Measurements from ENCODE around the gene DUOX2.

DNA sequence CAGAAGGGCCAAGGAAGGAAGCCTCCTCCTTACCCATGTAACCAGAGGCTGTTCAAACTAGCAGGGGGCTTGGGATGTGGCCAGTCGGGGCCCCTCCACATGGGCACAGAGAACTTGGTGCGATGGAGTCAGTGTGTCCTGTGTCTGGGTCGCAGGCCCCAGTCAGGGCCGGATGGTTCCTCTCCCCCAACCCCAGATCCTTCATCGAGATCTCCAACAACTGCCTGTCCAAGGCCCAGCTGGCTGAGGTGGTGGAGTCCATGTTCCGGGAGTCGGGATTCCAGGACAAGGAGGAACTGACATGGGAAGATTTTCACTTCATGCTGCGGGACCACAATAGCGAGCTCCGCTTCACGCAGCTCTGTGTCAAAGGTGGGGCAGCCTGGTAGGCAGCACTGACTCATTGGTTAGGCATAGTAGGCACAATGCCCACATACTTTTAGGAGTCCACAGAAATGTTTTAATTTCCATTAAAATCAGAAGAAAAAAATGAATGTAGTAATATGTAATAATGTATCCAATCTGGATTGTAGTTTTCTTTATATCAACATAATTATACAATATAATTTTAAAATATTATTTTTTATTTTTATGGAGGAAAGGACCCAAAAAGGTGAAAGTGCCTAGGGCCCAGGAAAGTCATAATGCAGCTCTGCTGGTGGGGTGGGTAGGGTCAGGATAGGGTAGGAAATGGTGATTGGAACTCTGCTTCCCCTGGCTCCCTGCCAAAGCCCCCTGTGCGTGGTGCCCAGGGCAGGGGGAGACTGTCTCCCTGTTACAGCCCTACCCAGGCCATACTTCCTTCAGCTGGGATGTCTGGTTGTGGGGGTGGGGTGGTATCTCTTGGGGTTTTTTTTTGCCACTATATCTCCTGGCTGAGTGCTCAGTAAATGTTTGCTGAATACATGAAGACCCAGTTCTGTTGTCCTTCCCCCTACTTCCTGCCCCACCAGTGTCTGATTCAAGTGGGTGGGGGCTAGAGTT lies 34.4 kb upstream of the DUOX2 start:
- TF ChIP-seq CTCF (IDR thresholded peaks at IDR 0.05), result no peak
- no peak for TF ChIP-seq POLR2A (IDR thresholded peaks at IDR 0.05; ENCODE audit: low read depth)
- TF ChIP-seq POLR2AphosphoS5 (IDR thresholded peaks at IDR 0.05), result no peak

All from esophagus muscularis mucosa (tissue), 3 donors.